OCI-LY1 (cell line): ENCODE data around the gene TYW1B.
A peak's percentile ranks its signal among the peaks of the same experiment; 100 is the strongest.
"Not testable (repeated sequence)": the region's sequence is repeated elsewhere in the genome, so short reads cannot be mapped to it uniquely, and the experiment has no call there.

Experiments
- H2AFZ ChIP-seq: fragments of 200-600 bp; sonication (generic), shearing (Covaris generic); 2 replicates; pipeline ENCODE4 v1.6.0; 2014; ENCODE audit warnings: antibody characterized with exemption, mild to moderate bottlenecking, low read length
- H3F3A ChIP-seq: fragments of 200-600 bp; sonication (generic), shearing (Covaris generic); 2 replicates; pipeline ENCODE4 v1.6.0; 2014; ENCODE audit warnings: mild to moderate bottlenecking, antibody characterized with exemption, low read length, moderate library complexity; ENCODE audit not compliant: insufficient read depth
- H3K27ac ChIP-seq: fragments of 200-600 bp; sonication (generic); 2 replicates; pipeline ENCODE4 v1.5.1; 2014; ENCODE audit warnings: low read length, mixed run types, mild to moderate bottlenecking, low read depth; ENCODE audit not compliant: poor library complexity, severe bottlenecking
- H3K27me3 ChIP-seq: fragments of 200-600 bp; sonication (generic); 2 replicates; pipeline ENCODE4 v1.6.0; 2014; ENCODE audit warnings: antibody characterized with exemption, mild to moderate bottlenecking, low read length, moderate library complexity; ENCODE audit not compliant: insufficient read depth
- H3K36me3 ChIP-seq: fragments of 200-600 bp; sonication (generic); 2 replicates; pipeline ENCODE4 v1.6.1; 2014; ENCODE audit warnings: mild to moderate bottlenecking, antibody characterized with exemption, low read length, moderate library complexity, mixed read lengths; ENCODE audit not compliant: insufficient read depth
- H3K4me1 ChIP-seq: fragments of 200-600 bp; sonication (generic); 2 replicates; pipeline ENCODE4 v1.5.1; 2014; ENCODE audit warnings: mild to moderate bottlenecking, low read length, moderate library complexity; ENCODE audit not compliant: insufficient read depth, severe bottlenecking
- H3K4me2 ChIP-seq: fragments of 200-600 bp; sonication (generic), shearing (Covaris generic); 2 replicates; pipeline ENCODE4 v1.6.1; 2014; ENCODE audit warnings: low read length
- H3K4me3 ChIP-seq: fragments of 200-600 bp; sonication (generic); 2 replicates; pipeline ENCODE4 v1.5.1; 2014; ENCODE audit warnings: low read length, low read depth, mild to moderate bottlenecking, mixed read lengths; ENCODE audit not compliant: poor library complexity, severe bottlenecking
- H3K79me2 ChIP-seq: fragments of 200-600 bp; shearing (Covaris generic); 2 replicates; pipeline ENCODE4 v1.6.1; 2016; ENCODE audit warnings: mixed run types, low read length, mixed read lengths; ENCODE audit not compliant: insufficient read depth
- H3K9ac ChIP-seq: fragments of 200-600 bp; sonication (generic), shearing (Covaris generic); 2 replicates; pipeline ENCODE4 v1.6.1; 2014; ENCODE audit warnings: mild to moderate bottlenecking, low read length, mixed read lengths
- H3K9me2 ChIP-seq: fragments of 200-600 bp; sonication (generic), shearing (Covaris generic); 2 replicates; pipeline ENCODE4 v1.6.1; 2014; ENCODE audit warnings: low read depth, mild to moderate bottlenecking, low read length, mixed read lengths
- H3K9me3 ChIP-seq: fragments of 200-600 bp; shearing (Covaris generic); 2 replicates; pipeline ENCODE4 v1.6.1; 2014; ENCODE audit warnings: low read length, mixed read lengths
- H4K20me1 ChIP-seq: fragments of 200-600 bp; sonication (generic), shearing (Covaris generic); 2 replicates; pipeline ENCODE4 v1.6.0; 2016; ENCODE audit warnings: mild to moderate bottlenecking, low read length; ENCODE audit not compliant: insufficient read depth
- CTCF ChIP-seq: fragments of 200-600 bp; sonication (generic), shearing (Covaris generic); IDR thresholded peaks from 2 replicates; pipeline ENCODE4 v1.5.1; 2017; ENCODE audit warnings: mild to moderate bottlenecking, antibody characterized with exemption, low read length, moderate library complexity, mixed read lengths

The TYW1B gene

GRCh38 chr7:72635273-72635908 lies 192.6 kb downstream of the TYW1B start:
- H3K27me3 ChIP-seq, H3K4me1 ChIP-seq, H3K9me2 ChIP-seq, H3K4me2 ChIP-seq, H3F3A ChIP-seq, H3K36me3 ChIP-seq, H3K9ac ChIP-seq, H3K4me3 ChIP-seq, H4K20me1 ChIP-seq, H3K79me2 ChIP-seq, H3K9me3 ChIP-seq, H2AFZ ChIP-seq, H3K27ac ChIP-seq: not testable (repeated sequence)
- peak; percentile 42; the same call in 1 of the 2 replicates for TF ChIP-seq CTCF

GRCh38 chr7:72632765-72633292 lies 195.2 kb downstream of the TYW1B start:
- not testable (repeated sequence) for H3K4me1 ChIP-seq

GRCh38 chr7:72628375-72628774 lies 199.6 kb downstream of the TYW1B start:
- H3K9ac ChIP-seq, H3K9me3 ChIP-seq, H3K27ac ChIP-seq, H3K4me2 ChIP-seq, H2AFZ ChIP-seq, H4K20me1 ChIP-seq, H3K27me3 ChIP-seq, H3F3A ChIP-seq, H3K4me1 ChIP-seq, H3K4me3 ChIP-seq, H3K79me2 ChIP-seq, H3K9me2 ChIP-seq, H3K36me3 ChIP-seq: not testable (repeated sequence)

More at GRCh38 chr7:72632765-72633292, 195.2 kb downstream of the TYW1B start:
- H2AFZ ChIP-seq, H3K27me3 ChIP-seq, H3K9me3 ChIP-seq, H3F3A ChIP-seq, H3K9me2 ChIP-seq, H3K36me3 ChIP-seq, H3K4me2 ChIP-seq, H3K9ac ChIP-seq, H4K20me1 ChIP-seq, H3K79me2 ChIP-seq, H3K27ac ChIP-seq, H3K4me3 ChIP-seq: not testable (repeated sequence)

DNA sequence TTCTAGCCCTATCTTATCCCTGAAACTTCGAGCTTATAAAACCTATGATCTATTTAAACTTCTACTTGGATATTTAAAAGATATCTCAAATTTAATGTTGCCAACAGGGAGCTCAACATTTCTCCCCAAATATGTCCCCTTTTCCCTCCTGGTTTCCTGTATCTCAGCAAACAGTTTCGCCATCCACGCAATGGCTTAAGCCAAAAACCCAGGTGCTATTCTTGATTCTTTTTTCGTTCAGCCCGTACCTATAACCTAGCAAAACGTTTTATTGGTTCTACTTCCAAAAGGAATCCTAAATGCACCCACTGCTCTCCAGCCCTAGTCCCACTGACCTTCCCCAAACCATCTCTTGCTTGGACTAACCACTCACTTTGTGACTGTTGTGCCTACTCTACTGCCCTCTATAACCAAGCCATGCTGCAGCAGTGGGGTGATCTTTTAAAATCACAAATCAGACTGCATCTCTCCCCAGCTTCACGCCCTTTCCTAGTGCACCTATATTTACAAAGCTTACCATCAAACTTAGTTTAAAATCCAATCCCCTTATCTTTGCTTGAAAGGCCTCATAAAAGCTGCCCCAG lies 201.5 kb downstream of the TYW1B start:
- not testable (repeated sequence) for H3K4me2 ChIP-seq

DNA sequence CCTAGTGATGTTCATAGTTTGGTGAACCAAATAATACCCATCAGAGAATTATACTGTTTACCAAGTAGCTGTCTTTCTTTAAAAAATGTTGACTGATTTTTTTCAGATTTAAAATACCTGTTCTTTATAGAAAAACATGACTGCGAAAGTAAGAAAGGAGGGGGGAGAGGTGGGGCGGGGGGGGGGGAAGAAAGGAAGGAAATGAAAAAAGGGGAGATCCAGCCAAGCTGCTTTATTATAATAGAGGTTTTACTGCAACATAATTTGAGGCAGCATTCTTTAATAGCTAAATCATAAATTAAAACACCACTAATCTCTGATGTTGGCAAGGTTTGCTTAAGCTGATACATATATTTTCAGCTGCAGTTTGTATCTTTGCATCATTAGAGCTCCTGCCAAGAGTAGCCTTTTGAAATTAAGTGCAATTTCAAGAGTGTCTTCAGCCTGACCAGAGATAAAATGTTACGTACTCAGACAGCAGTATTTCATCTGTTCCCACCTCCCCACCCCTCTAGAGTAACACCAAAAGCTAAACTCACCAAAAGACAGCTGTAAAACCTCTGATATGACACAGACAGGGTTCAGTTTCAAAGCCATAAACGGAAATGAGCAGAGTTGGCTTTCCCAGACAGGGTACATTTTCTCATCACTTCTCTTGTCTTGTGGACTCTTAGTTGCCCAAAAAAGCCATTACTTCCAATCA lies 202.1 kb downstream of the TYW1B start:
- H3K27ac ChIP-seq, H3K9ac ChIP-seq, H3K4me3 ChIP-seq: not testable (repeated sequence)

More for the DNA sequence above, 201.5 kb downstream of the TYW1B start:
- H4K20me1 ChIP-seq, H2AFZ ChIP-seq, H3K27ac ChIP-seq, H3K27me3 ChIP-seq, H3K36me3 ChIP-seq, H3K4me3 ChIP-seq, H3K9ac ChIP-seq, H3K9me3 ChIP-seq, H3K9me2 ChIP-seq, H3K79me2 ChIP-seq, H3F3A ChIP-seq, H3K4me1 ChIP-seq: not testable (repeated sequence)

More for the DNA sequence above, 202.1 kb downstream of the TYW1B start:
- not testable (repeated sequence) for H3K9me2 ChIP-seq, H3K79me2 ChIP-seq, H3K36me3 ChIP-seq, H3K4me2 ChIP-seq, H3F3A ChIP-seq, H3K4me1 ChIP-seq, H3K9me3 ChIP-seq, H4K20me1 ChIP-seq, H3K27me3 ChIP-seq, H2AFZ ChIP-seq
